Kidney tubule cell (primary cell): ENCODE results near the gene FAIM.
A peak's percentile ranks its signal among the peaks of the same experiment; 100 is the strongest.
"Not testable (repeated sequence)": the region's sequence is repeated elsewhere in the genome, so short reads cannot be mapped to it uniquely, and the experiment has no call there.

Source experiments
- DNase-seq: peaks from one replicate; pipeline ENCODE4 v3.0.0-alpha.2; 2018; ENCODE audit warnings: low spot score

FAIM gene

GRCh38 chr3:138608322-138609135 is at the start of gene FAIM:
FAIM (plus strand) TSS chr3:138608771; CDS start chr3:138619727, 10,956 bp downstream.
- peak; percentile 75 for DNase-seq

- DNase-seq: no peak
These were observed 49.4 kb upstream of the FAIM start for GRCh38 chr3:138559134-138559533.

GRCh38 chr3:138560501-138560900 is 48.1 kb upstream of the FAIM start:
- DNase-seq: no peak

GRCh38 chr3:138562902-138563301 is 45.7 kb upstream of the FAIM start:
- not testable (repeated sequence) for DNase-seq

- not testable (repeated sequence) for DNase-seq
These were observed 42.3 kb upstream of the FAIM start for GRCh38 chr3:138566293-138566692.

- no peak for DNase-seq
These were observed 41.2 kb upstream of the FAIM start for GRCh38 chr3:138567403-138567802.

- peak; percentile 39 for DNase-seq
These were observed 39.5 kb upstream of the FAIM start for GRCh38 chr3:138569090-138569489.

- not testable (repeated sequence) for DNase-seq
These were observed 38.9 kb upstream of the FAIM start for GRCh38 chr3:138569624-138570023.

- DNase-seq: no peak
These were observed 35.4 kb upstream of the FAIM start for GRCh38 chr3:138573138-138573537.

GRCh38 chr3:138578141-138578540 is 30.4 kb upstream of the FAIM start:
- DNase-seq: no peak

GRCh38 chr3:138578961-138579574 is 29.5 kb upstream of the FAIM start:
- no peak for DNase-seq

GRCh38 chr3:138587374-138587773 is 21.2 kb upstream of the FAIM start:
- DNase-seq: no peak

GRCh38 chr3:138588445-138588844 is 20.1 kb upstream of the FAIM start:
- no peak for DNase-seq

- no peak for DNase-seq
These were observed 17.2 kb upstream of the FAIM start for GRCh38 chr3:138591392-138591791.

GRCh38 chr3:138593488-138594149 is 15.0 kb upstream of the FAIM start:
- peak; percentile 54 for DNase-seq

GRCh38 chr3:138594150-138594934 is 14.2 kb upstream of the FAIM start, which contains the start of gene CEP70:
CEP70 (minus strand) TSS chr3:138594260; CDS start chr3:138572927, 21,333 bp downstream.
- DNase-seq: peak; percentile 97

GRCh38 chr3:138594935-138595610 is 13.5 kb upstream of the FAIM start:
- DNase-seq: no peak

- peak; percentile 64 for DNase-seq
These were observed 11.2 kb upstream of the FAIM start for GRCh38 chr3:138597186-138597976.

GRCh38 chr3:138598534-138598933 is 10.0 kb upstream of the FAIM start:
- no peak for DNase-seq

GRCh38 chr3:138600100-138600745 is 8.3 kb upstream of the FAIM start:
- DNase-seq: no peak
